Activated CD4-positive, alpha-beta memory T cell treated with anti-CD3 and anti-CD28 coated beads for 36 hours (primary cell): ENCODE results near the gene USP8. TPM values are rescaled to one million over a fixed set of nuclear protein-coding genes. Genes with fewer than 3 reads are reported as not detected.
"Not testable (repeated sequence)": the region's sequence is repeated elsewhere in the genome, so short reads cannot be mapped to it uniquely, and the experiment has no call there.

ENCODE experiments used
- CTCF ChIA-PET: fragments of 350-600 bp; sonication (Branson Sonifier 250); formaldehyde crosslinking; loops from one replicate; lab custom pipeline; 2021; ENCODE audit warnings: antibody characterized with exemption, inconsistent platforms; lab: Charles Lee
- POLR2A ChIA-PET: fragments of 350-600 bp; sonication (Branson Sonifier 250); formaldehyde crosslinking; loops from one replicate; lab custom pipeline; 2021; ENCODE audit warnings: antibody characterized with exemption; lab: Charles Lee
- DNase-seq: peaks from one replicate; pipeline ENCODE4 v3.0.0-alpha.2; 2020
- H3K27ac Mint-ChIP-seq: one replicate; pipeline ENCODE4 v1.8.0; 2021; ENCODE audit warnings: mixed read lengths
- H3K27me3 Mint-ChIP-seq: one replicate; pipeline ENCODE4 v1.8.0; 2021; ENCODE audit warnings: mixed read lengths
- H3K36me3 Mint-ChIP-seq: one replicate; pipeline ENCODE4 v1.8.0; 2021; ENCODE audit warnings: mixed read lengths
- H3K4me1 Mint-ChIP-seq: one replicate; pipeline ENCODE4 v1.8.0; 2021; ENCODE audit warnings: low read depth, mixed read lengths
- H3K4me3 Mint-ChIP-seq: one replicate; pipeline ENCODE4 v1.8.0; 2021; ENCODE audit warnings: mild to moderate bottlenecking, mixed read lengths
- H3K9me3 Mint-ChIP-seq: one replicate; pipeline ENCODE4 v1.8.0; 2021; ENCODE audit warnings: mixed read lengths
- intact Hi-C: fragments of 100-400 bp; cut with micrococcal nuclease; formaldehyde crosslinking; loops from one replicate; pipeline ENCODE4 v1.15.1; 2023
- total RNA-seq, 2 experiments: library from RNA; stranded (reverse); gene quantifications; one replicate each; pipeline ENCODE4 v1.2.3, GENCODE V29; 2021

USP8 gene
- total RNA-seq, 2 experiments from 2014 or later, result 43.4 to 46.0 TPM

DNA sequence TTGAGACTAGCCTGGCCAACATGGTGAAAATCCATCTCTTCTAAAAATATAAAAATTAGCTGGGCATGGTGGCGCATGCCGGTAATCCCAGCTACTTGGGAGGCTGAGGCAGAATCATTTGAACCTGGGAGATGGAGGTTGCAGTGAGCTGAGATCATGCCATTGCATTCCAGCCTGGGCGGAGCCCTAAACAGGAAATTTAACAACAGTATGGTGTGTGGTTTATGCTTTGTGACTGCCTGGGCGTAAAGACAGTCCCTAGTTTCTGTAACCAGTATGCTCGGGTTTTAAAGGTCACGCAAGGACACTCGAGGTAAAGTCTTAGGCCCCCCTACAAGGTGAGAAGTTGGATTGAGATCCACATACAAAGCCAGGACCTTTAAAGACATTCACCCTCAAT, 78.9 kb downstream of the USP8 start:
- Mint-ChIP-seq H3K4me1 (no peaks in the 10 kb centered on the region), H3K9me3 (no peaks in the 10 kb centered on the region), H3K27me3 (no peaks in the 10 kb centered on the region), H3K36me3 (peaks cover 21% of the 10 kb centered on the region), H3K27ac (no peak overlapping the region), H3K4me3 (no peak overlapping the region)
- intact Hi-C loops, result no loop called here
- DNase-seq, result no peak
- POLR2A ChIA-PET, result no interaction called here
- CTCF ChIA-PET, result no interaction called here

DNA sequence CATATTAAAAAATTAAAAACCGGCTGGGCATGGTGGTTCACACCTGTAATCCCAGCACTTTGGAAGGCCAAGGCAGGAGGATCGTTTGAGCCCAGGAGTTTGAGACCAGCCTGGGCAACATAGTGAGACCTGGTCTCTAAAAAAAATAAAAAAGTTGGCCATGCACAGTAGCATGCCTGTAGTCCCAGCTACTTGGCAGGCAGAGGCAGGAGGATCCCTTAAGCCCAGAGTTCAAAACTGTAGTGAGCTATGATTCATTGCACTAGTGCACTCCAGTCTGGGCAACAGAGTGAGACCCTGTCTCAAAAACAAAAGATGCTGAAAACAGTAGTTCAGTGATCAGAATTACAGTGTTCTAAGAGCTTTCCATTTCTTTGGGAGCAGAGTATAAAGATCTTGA, 81.5 kb downstream of the USP8 start:
- DNase-seq, H3K9me3 Mint-ChIP-seq, H3K27ac Mint-ChIP-seq, H3K4me1 Mint-ChIP-seq, POLR2A ChIA-PET, H3K36me3 Mint-ChIP-seq, intact Hi-C loops, H3K4me3 Mint-ChIP-seq, H3K27me3 Mint-ChIP-seq, CTCF ChIA-PET: not testable (repeated sequence)

DNA sequence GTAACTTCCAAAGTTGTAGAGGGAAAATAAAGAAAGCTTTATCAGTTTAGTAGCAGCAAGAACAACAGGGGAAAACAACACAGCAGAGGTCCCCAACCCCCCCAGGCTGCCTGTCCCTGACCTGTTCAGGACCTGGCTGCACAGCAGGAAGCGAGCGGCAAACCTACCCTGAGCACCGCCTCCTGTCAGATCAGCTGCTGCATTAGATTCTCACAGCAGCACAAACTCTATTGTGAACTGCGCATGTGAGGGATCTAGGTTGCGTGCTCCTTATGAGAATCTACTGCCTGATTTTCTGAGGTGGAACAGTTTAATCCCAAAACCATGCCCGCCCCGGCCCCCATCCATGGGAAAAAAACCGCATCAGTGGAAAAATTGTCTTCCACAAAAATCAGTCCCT, 81.9 kb downstream of the USP8 start:
- Mint-ChIP-seq H3K4me3 (no peak overlapping the region), H3K27ac (no peak overlapping the region), H3K9me3 (no peaks in the 10 kb centered on the region), H3K4me1 (no peaks in the 10 kb centered on the region), H3K36me3 (peaks cover 6% of the 10 kb centered on the region), H3K27me3 (no peaks in the 10 kb centered on the region)
- POLR2A ChIA-PET, result no interaction called here
- intact Hi-C loops, result no loop called here
- no peak for DNase-seq
- CTCF ChIA-PET, result no interaction called here

DNA sequence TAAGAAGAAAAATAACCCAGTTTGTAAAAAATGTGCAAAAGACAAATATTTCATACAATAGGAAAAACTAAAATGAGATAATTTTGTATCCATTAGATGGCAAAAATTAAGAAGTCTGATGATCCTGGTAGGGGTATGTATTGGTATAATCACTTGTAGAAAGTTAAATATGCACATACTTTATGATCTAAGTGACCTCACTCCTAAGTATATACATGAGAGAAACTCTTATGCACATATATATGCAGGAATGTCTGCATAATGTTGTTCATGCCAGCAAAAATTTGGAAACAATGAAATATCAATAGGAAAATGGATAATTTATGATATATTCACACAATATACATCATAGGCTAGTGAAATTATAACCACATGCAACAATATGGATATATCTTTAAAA, 88.8 kb downstream of the USP8 start:
- no peak for DNase-seq
- Mint-ChIP-seq H3K4me1 (no peaks in the 10 kb centered on the region), H3K36me3 (no peaks in the 10 kb centered on the region), H3K9me3 (peaks cover 4% of the 10 kb centered on the region), H3K27ac (no peak overlapping the region), H3K27me3 (no peaks in the 10 kb centered on the region), H3K4me3 (no peak overlapping the region)
- POLR2A ChIA-PET, result no interaction called here
- CTCF ChIA-PET, result no interaction called here
- intact Hi-C loops, result no loop called here

DNA sequence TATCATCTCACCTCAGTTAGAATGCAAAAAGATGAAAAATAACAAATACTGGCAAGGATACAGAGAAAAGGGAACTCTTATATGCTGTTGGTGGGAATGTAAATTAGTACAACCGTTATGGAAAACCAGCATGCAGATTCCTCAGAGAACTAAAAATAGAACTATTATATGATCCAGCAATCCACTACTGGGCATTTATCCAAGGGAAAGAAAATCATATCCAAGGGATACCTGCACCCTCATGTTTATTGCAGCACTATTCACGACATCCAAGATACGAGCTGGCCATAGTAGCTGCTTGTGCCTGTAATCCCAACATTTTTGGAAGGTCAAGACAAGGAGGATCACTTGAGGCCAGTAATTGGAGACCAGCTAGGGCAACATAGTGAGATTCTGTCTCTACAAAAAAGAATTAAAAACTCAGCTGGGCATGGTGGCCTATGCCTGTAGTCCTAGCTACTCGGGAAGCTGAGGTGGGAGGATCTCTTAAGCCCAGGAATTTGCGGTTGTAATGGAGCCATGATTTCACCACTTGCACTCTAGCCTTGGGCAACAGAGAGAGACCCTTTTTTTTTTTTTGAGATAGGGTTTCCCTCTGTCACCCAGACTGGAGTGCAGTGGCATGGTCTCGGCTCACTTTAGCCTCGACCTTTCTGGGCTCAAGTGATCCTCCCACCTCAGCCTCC, 95.7 kb downstream of the USP8 start:
- H3K9me3 Mint-ChIP-seq, result peaks cover 7% of the 10 kb centered on the region
- no peaks in the 10 kb centered on the region for H3K27me3 Mint-ChIP-seq
- H3K36me3 Mint-ChIP-seq, result no peaks in the 10 kb centered on the region
- H3K4me1 Mint-ChIP-seq, result no peaks in the 10 kb centered on the region
- no peak overlapping the region for H3K4me3 Mint-ChIP-seq
- ChIA-PET CTCF (no interaction called here), POLR2A (no interaction called here)
- no peak overlapping the region for H3K27ac Mint-ChIP-seq
- intact Hi-C loops, result no loop called here
- DNase-seq, result no peak

DNA sequence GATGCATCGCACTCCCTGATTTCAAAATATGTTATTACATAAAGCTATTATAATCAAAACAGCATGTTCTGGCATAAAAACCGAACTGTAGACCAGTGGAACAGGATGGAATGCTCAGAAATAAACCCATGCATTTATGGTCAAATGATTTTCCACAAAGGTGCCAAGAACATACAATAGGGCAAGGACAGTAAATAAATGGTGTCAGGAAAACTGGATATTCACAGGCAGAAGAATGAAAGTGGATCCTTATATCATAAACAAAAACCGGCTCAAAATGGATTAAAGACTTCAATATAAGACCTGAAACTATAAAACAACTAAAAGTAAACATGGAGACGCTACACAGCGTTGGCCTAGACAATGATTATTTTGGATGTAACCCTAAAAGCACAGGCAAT, 99.6 kb downstream of the USP8 start:
- POLR2A ChIA-PET, result no interaction called here

DNA sequence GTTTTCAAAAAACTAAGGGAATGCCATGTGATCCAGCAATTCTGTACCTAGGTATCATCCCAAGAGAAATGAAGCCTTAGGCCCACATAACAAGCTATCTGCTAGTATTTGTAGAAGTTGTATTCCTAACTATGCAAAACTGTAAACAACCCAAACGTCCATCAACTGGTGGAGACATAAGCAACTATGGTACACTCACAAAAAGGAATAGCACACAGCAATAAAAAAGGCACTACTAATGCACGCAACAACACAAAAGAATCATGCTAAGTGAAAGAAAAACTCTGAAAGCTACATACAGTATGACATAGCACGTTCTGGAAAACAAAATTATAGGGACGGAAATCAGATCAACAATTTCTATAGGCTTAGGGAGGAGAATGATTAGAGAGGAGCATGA, 107.0 kb downstream of the USP8 start:
- no peak overlapping the region for H3K27ac Mint-ChIP-seq
- POLR2A ChIA-PET, result no interaction called here
- no peak overlapping the region for H3K4me3 Mint-ChIP-seq
- intact Hi-C loops, result no loop called here
- DNase-seq, result no peak
- no peaks in the 10 kb centered on the region for H3K27me3 Mint-ChIP-seq
- H3K36me3 Mint-ChIP-seq, result no peaks in the 10 kb centered on the region
- H3K9me3 Mint-ChIP-seq, result no peaks in the 10 kb centered on the region
- no peaks in the 10 kb centered on the region for H3K4me1 Mint-ChIP-seq
- CTCF ChIA-PET, result no interaction called here

More for the DNA sequence above, 99.6 kb downstream of the USP8 start:
- no peak overlapping the region for H3K27ac Mint-ChIP-seq
- intact Hi-C loops, result no loop called here
- no peak overlapping the region for H3K4me3 Mint-ChIP-seq
- H3K9me3 Mint-ChIP-seq, result no peaks in the 10 kb centered on the region
- no peaks in the 10 kb centered on the region for H3K27me3 Mint-ChIP-seq
- no peak for DNase-seq
- H3K4me1 Mint-ChIP-seq, result no peaks in the 10 kb centered on the region
- H3K36me3 Mint-ChIP-seq, result no peaks in the 10 kb centered on the region
- CTCF ChIA-PET, result no interaction called here

DNA sequence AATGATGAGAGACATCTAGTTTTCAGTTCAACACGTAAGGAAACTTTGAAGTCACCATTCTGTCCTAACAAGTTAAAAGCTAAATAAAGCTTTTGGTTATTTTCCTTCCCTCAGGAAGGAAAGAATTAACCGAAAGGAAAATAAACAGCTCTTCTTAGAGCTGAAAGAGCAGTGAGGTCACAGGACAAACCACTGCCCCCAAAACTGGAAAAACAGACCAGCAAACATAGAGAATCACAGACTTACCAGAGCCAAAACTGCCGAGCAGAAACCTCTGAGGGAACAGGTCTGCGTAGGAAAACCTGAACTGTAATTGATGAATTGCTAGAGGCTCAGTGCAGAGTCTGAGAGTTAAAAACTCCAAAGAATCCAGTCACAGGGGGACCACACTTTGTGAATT, 107.6 kb downstream of the USP8 start:
- Mint-ChIP-seq H3K4me3 (no peak overlapping the region), H3K27ac (no peak overlapping the region), H3K36me3 (no peaks in the 10 kb centered on the region), H3K9me3 (no peaks in the 10 kb centered on the region), H3K27me3 (no peaks in the 10 kb centered on the region), H3K4me1 (no peaks in the 10 kb centered on the region)
- intact Hi-C loops, result no loop called here
- DNase-seq, result no peak
- ChIA-PET POLR2A (no interaction called here), CTCF (no interaction called here)

DNA sequence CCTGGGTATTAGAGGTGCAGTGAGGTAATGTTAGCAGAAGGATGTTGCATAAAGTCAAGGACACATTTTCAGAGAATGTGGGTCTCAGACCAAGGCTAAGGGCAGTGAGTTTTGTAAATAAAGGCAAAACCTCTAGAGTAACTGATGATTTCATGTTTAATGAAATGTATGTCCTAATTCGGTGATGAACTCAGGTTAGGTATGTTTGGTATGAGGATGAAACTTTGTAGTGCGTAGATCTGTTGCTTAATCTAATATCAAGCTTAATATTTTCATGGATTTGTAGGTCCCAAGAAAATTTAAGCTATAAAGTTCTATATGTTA, 118.6 kb downstream of the USP8 start:
- no peaks in the 10 kb centered on the region for H3K36me3 Mint-ChIP-seq
- no peak for DNase-seq
- intact Hi-C loops, result no loop called here
- no peak overlapping the region for H3K4me3 Mint-ChIP-seq
- no peaks in the 10 kb centered on the region for H3K9me3 Mint-ChIP-seq
- no peak overlapping the region for H3K27ac Mint-ChIP-seq
- ChIA-PET POLR2A (no interaction called here), CTCF (no interaction called here)
- peaks cover 3% of the 10 kb centered on the region for H3K27me3 Mint-ChIP-seq
- H3K4me1 Mint-ChIP-seq, result no peaks in the 10 kb centered on the region

DNA sequence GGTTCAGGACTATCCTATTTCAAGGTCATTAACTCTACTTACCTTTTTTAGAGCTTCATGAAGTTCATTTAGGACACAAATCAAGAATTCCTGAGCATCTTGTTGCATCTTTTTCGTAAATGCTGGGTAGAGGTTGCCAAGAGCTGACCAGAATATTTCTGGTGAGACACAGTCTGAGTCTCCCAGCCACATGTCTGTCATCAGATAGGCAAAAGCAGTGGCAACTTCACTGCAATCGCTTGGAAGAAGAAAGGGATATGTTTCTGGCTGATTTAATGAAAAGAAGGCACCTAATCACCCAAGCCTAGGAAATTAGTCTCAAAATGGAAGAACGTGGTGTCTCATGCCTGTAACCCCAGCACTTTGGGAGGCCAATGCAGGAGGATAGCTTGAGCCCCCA, 119.4 kb downstream of the USP8 start:
- H3K4me1 Mint-ChIP-seq, result no peaks in the 10 kb centered on the region
- CTCF ChIA-PET, result interaction anchor here (0.6 kb wide), 1 partner anchor 170 kb away, joined by 3 read pairs; no protein-coding TSS in a partner anchor

DNA sequence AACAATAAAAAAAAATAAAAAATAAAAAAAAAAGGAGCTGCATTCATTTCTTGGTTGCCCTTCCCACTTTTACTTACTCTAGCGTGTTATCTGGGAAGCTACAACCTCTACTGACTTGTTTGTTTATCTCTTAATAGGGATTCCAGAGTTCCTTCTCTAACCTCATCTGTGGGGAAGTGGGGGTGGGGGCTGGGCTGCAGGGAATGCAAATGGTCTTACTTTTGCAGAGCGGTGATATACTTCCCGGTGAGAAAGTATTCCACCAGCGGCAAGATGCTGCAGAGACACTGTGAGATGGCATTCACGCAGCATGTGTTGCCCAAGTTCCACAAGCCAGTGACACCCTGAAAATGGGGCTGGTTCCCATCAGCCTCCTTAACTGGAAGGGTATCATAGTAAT, 120.2 kb downstream of the USP8 start:
- no peak overlapping the region for H3K27ac Mint-ChIP-seq
- no peaks in the 10 kb centered on the region for H3K36me3 Mint-ChIP-seq
- DNase-seq, result no peak
- ChIA-PET CTCF (interaction anchor here (0.6 kb wide), 1 partner anchor 171 kb away, joined by 3 read pairs; no protein-coding TSS in a partner anchor), POLR2A (interaction anchor here (0.6 kb wide), 1 partner anchor 22 kb away, joined by 3 read pairs; no protein-coding TSS in a partner anchor)
- H3K4me3 Mint-ChIP-seq, result no peak overlapping the region
- no peaks in the 10 kb centered on the region for H3K9me3 Mint-ChIP-seq
- intact Hi-C loops, result no loop called here
- H3K27me3 Mint-ChIP-seq, result peaks cover 3% of the 10 kb centered on the region
- H3K4me1 Mint-ChIP-seq, result no peaks in the 10 kb centered on the region

More for the DNA sequence above, 119.4 kb downstream of the USP8 start:
- no peaks in the 10 kb centered on the region for H3K36me3 Mint-ChIP-seq
- H3K4me3 Mint-ChIP-seq, result no peak overlapping the region
- no peak overlapping the region for H3K27ac Mint-ChIP-seq
- no peaks in the 10 kb centered on the region for H3K9me3 Mint-ChIP-seq
- intact Hi-C loops, result no loop called here
- peaks cover 3% of the 10 kb centered on the region for H3K27me3 Mint-ChIP-seq
- DNase-seq, result no peak
- POLR2A ChIA-PET, result no interaction called here

DNA sequence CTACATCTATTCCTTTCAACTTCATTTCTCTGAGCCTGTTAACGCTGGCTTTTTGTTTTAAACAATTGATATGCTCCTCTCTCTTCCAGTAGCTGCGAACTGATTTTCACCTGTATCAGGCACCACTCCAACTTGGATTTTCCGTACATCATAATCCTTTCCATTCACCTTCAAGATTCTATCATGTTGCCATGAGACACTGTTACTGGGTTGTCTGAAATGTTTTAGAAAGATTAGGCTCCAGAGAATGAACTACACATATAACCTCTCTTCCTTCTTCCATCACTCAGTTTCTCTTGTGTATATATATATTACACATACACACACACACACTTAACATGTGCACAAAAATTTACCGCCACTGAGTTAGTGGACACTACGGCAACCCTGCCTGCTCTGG, 122.4 kb downstream of the USP8 start, which contains the start of gene USP50:
Gene USP50 (minus strand): TSS at position 101 of the 400 bp plus-strand sequence. CDS start 141 bp downstream, outside the sequence.
- H3K36me3 Mint-ChIP-seq, result no peaks in the 10 kb centered on the region
- ChIA-PET CTCF (no interaction called here), POLR2A (no interaction called here)
- no peak for DNase-seq
- H3K27ac Mint-ChIP-seq, result no peak within 1 kb of the TSS
- H3K9me3 Mint-ChIP-seq, result no peaks in the 10 kb centered on the region
- H3K4me1 Mint-ChIP-seq, result no peaks in the 10 kb centered on the region
- peaks cover 3% of the 10 kb centered on the region for H3K27me3 Mint-ChIP-seq
- no peak within 1 kb of the TSS for H3K4me3 Mint-ChIP-seq
- intact Hi-C loops, result no loop called here

DNA sequence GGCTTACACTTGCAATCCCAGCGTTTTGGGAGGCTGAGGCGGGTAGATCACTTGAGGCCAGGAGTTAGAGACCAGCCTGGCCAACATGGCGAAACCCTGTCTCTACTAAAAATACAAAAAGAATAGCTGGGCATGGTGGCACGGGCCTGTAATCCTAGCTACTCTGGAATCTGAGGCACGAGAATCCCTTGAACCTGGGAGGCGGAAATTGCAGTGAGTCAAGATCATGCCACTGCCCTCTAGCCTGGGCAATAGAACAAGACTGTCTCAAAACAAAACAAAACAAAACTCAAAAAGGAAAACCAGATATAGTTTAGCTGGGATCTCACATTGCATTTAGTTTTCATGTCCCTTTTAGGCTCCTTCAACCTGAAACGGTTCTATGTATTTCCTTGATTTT, 125.1 kb downstream of the USP8 start:
- no peaks in the 10 kb centered on the region for H3K27me3 Mint-ChIP-seq
- no peak overlapping the region for H3K4me3 Mint-ChIP-seq
- H3K4me1 Mint-ChIP-seq, result peaks cover 2% of the 10 kb centered on the region
- no peak for DNase-seq
- ChIA-PET CTCF (no interaction called here), POLR2A (no interaction called here)
- no peaks in the 10 kb centered on the region for H3K9me3 Mint-ChIP-seq
- no peak overlapping the region for H3K27ac Mint-ChIP-seq
- H3K36me3 Mint-ChIP-seq, result no peaks in the 10 kb centered on the region
- intact Hi-C loops, result no loop called here
